T-helper 17 cell (primary cell): ENCODE data around the gene CSNK1E. TPM values are rescaled to one million over a fixed set of nuclear protein-coding genes. Genes with fewer than 3 reads are reported as not detected.

Source experiments
- ATAC-seq: fragments of 150-1000 bp; cut with Tn5 transposase; 2 replicates; pipeline ENCODE4 v1.10.0; 2021; ENCODE audit warnings: mild to moderate bottlenecking, moderate library complexity
- DNase-seq, 3 donors: peaks; one replicate each; pipeline versions ENCODE4 v3.0.0 to v3.0.0-alpha.2; 2020 to 2021
- H3K9me3 ChIP-seq: one replicate; pipeline ENCODE4 v1.7.0; 2013; ENCODE audit warnings: low read length, mild to moderate bottlenecking; ENCODE audit not compliant: control insufficient read depth, poor library complexity, severe bottlenecking
- H3K27ac Mint-ChIP-seq: one replicate; pipeline ENCODE4 v1.8.0; 2022; ENCODE audit warnings: mild to moderate bottlenecking, moderate library complexity, mixed read lengths
- H3K27me3 Mint-ChIP-seq: one replicate; pipeline ENCODE4 v1.8.0; 2022; ENCODE audit warnings: mixed read lengths
- H3K36me3 Mint-ChIP-seq: one replicate; pipeline ENCODE4 v1.8.0; 2022; ENCODE audit warnings: low read depth, mixed read lengths
- H3K4me1 Mint-ChIP-seq: one replicate; pipeline ENCODE4 v1.8.0; 2022; ENCODE audit warnings: mild to moderate bottlenecking, mixed read lengths
- H3K4me3 Mint-ChIP-seq: one replicate; pipeline ENCODE4 v1.8.0; 2022; ENCODE audit warnings: mild to moderate bottlenecking, moderate library complexity, mixed read lengths
- total RNA-seq, 4 donors: library from RNA in 2 of 4; stranded (reverse) in 2 of 4; gene quantifications; one replicate each; pipeline ENCODE4 v1.2.3 and lab custom pipeline; 2022 to 2026

The CSNK1E gene
- total RNA-seq, 2 donors from 2014 or later, result 157 to 174 TPM

- peak overlapping the region; percentile 92 for H3K27ac Mint-ChIP-seq
- H3K4me3 Mint-ChIP-seq, result peak overlapping the region; percentile 90
- H3K27me3 Mint-ChIP-seq, result no peaks in the 10 kb centered on the region
- DNase-seq (no peak), ATAC-seq (peak; percentile 5)
- no peaks in the 10 kb centered on the region for H3K36me3 Mint-ChIP-seq
- peaks cover 48% of the 10 kb centered on the region for H3K4me1 Mint-ChIP-seq
- H3K9me3 ChIP-seq, result no peaks in the 10 kb centered on the region
These were observed 45.3 kb downstream of the CSNK1E start for GRCh38 chr22:38271927-38272372.

GRCh38 chr22:38271101-38271500 lies 46.1 kb downstream of the CSNK1E start:
- no peak for ATAC-seq
- H3K27ac Mint-ChIP-seq, result peak overlapping the region; percentile 92
- H3K27me3 Mint-ChIP-seq, result no peaks in the 10 kb centered on the region
- H3K4me3 Mint-ChIP-seq, result peak overlapping the region; percentile 64
- H3K4me1 Mint-ChIP-seq, result peaks cover 55% of the 10 kb centered on the region
- no peaks in the 10 kb centered on the region for H3K36me3 Mint-ChIP-seq
- no peak for DNase-seq
- H3K9me3 ChIP-seq, result no peaks in the 10 kb centered on the region

GRCh38 chr22:38270091-38270992 lies 46.9 kb downstream of the CSNK1E start:
- H3K27me3 Mint-ChIP-seq, result no peaks in the 10 kb centered on the region
- H3K36me3 Mint-ChIP-seq, result no peaks in the 10 kb centered on the region
- H3K27ac Mint-ChIP-seq, result peak overlapping the region; percentile 92
- H3K4me3 Mint-ChIP-seq, result peak overlapping the region; percentile 64
- DNase-seq (no peak), ATAC-seq (no peak)
- no peaks in the 10 kb centered on the region for H3K9me3 ChIP-seq
- peaks cover 55% of the 10 kb centered on the region for H3K4me1 Mint-ChIP-seq

- peaks cover 59% of the 10 kb centered on the region for H3K4me1 Mint-ChIP-seq
- no peak overlapping the region for H3K4me3 Mint-ChIP-seq
- no peaks in the 10 kb centered on the region for H3K36me3 Mint-ChIP-seq
- H3K27ac Mint-ChIP-seq, result peak overlapping the region; percentile 92
- no peak for ATAC-seq
- H3K27me3 Mint-ChIP-seq, result no peaks in the 10 kb centered on the region
- no peaks in the 10 kb centered on the region for H3K9me3 ChIP-seq
- DNase-seq, result no peak
These were observed 47.8 kb downstream of the CSNK1E start for GRCh38 chr22:38269466-38269865.

GRCh38 chr22:38267086-38267485 lies 50.1 kb downstream of the CSNK1E start:
- Mint-ChIP-seq H3K36me3 (peaks cover 3% of the 10 kb centered on the region), H3K4me3 (peak overlapping the region; percentile 41), H3K27me3 (no peaks in the 10 kb centered on the region), H3K27ac (peak overlapping the region; percentile 90), H3K4me1 (peaks cover 60% of the 10 kb centered on the region)
- peak; percentile 97 for ATAC-seq
- peak in 2 of 3 donors; percentile 43 to 45 for DNase-seq
- no peaks in the 10 kb centered on the region for H3K9me3 ChIP-seq

GRCh38 chr22:38266120-38266519 lies 51.1 kb downstream of the CSNK1E start:
- Mint-ChIP-seq H3K27me3 (no peaks in the 10 kb centered on the region), H3K4me3 (no peak overlapping the region), H3K4me1 (peaks cover 57% of the 10 kb centered on the region), H3K27ac (peak overlapping the region; percentile 90), H3K36me3 (peaks cover 3% of the 10 kb centered on the region)
- DNase-seq, result no peak
- no peaks in the 10 kb centered on the region for H3K9me3 ChIP-seq
- ATAC-seq, result no peak

GRCh38 chr22:38264322-38264843 lies 52.9 kb downstream of the CSNK1E start:
- H3K27me3 Mint-ChIP-seq, result no peaks in the 10 kb centered on the region
- DNase-seq (no peak), ATAC-seq (no peak)
- H3K4me3 Mint-ChIP-seq, result no peak overlapping the region
- peaks cover 48% of the 10 kb centered on the region for H3K4me1 Mint-ChIP-seq
- H3K9me3 ChIP-seq, result no peaks in the 10 kb centered on the region
- no peak overlapping the region for H3K27ac Mint-ChIP-seq
- H3K36me3 Mint-ChIP-seq, result peaks cover 3% of the 10 kb centered on the region

GRCh38 chr22:38262051-38262795 lies 55.0 kb downstream of the CSNK1E start:
- Mint-ChIP-seq H3K36me3 (peaks cover 3% of the 10 kb centered on the region), H3K27ac (peak overlapping the region; percentile 79), H3K4me1 (peaks cover 40% of the 10 kb centered on the region), H3K4me3 (peak overlapping the region; percentile 61), H3K27me3 (no peaks in the 10 kb centered on the region)
- peak; percentile 23 to 32 (median 25) for DNase-seq
- peak; percentile 46 for ATAC-seq
- H3K9me3 ChIP-seq, result no peaks in the 10 kb centered on the region

- H3K36me3 Mint-ChIP-seq, result peaks cover 3% of the 10 kb centered on the region
- peak overlapping the region; percentile 82 for H3K27ac Mint-ChIP-seq
- H3K27me3 Mint-ChIP-seq, result no peaks in the 10 kb centered on the region
- ATAC-seq, result peak; percentile 33
- no peaks in the 10 kb centered on the region for H3K9me3 ChIP-seq
- no peak for DNase-seq
- peaks cover 30% of the 10 kb centered on the region for H3K4me1 Mint-ChIP-seq
- H3K4me3 Mint-ChIP-seq, result peak overlapping the region; percentile 61
These were observed 56.2 kb downstream of the CSNK1E start for GRCh38 chr22:38260761-38261681.

GRCh38 chr22:38259370-38259769 lies 57.9 kb downstream of the CSNK1E start:
- no peaks in the 10 kb centered on the region for H3K27me3 Mint-ChIP-seq
- H3K9me3 ChIP-seq, result no peaks in the 10 kb centered on the region
- H3K36me3 Mint-ChIP-seq, result peaks cover 3% of the 10 kb centered on the region
- ATAC-seq, result no peak
- H3K4me3 Mint-ChIP-seq, result no peak overlapping the region
- H3K4me1 Mint-ChIP-seq, result peaks cover 26% of the 10 kb centered on the region
- peak overlapping the region; percentile 82 for H3K27ac Mint-ChIP-seq
- DNase-seq, result no peak

- no peak for DNase-seq
- Mint-ChIP-seq H3K4me1 (peaks cover 26% of the 10 kb centered on the region), H3K27ac (peak overlapping the region; percentile 82), H3K27me3 (no peaks in the 10 kb centered on the region), H3K4me3 (no peak overlapping the region), H3K36me3 (peaks cover 3% of the 10 kb centered on the region)
- H3K9me3 ChIP-seq, result no peaks in the 10 kb centered on the region
- ATAC-seq, result no peak
These were observed 58.3 kb downstream of the CSNK1E start for GRCh38 chr22:38258895-38259294.

GRCh38 chr22:38257650-38258250 lies 59.5 kb downstream of the CSNK1E start:
- no peak overlapping the region for H3K27ac Mint-ChIP-seq
- ATAC-seq (no peak), DNase-seq (no peak)
- H3K4me3 Mint-ChIP-seq, result no peak overlapping the region
- H3K9me3 ChIP-seq, result no peaks in the 10 kb centered on the region
- H3K27me3 Mint-ChIP-seq, result no peaks in the 10 kb centered on the region
- H3K4me1 Mint-ChIP-seq, result peaks cover 22% of the 10 kb centered on the region
- H3K36me3 Mint-ChIP-seq, result no peaks in the 10 kb centered on the region
